DMS153 treated with DMSO at 0.1 percent for 48 hours (cell line): ENCODE measurements around the gene STN1.

Source experiments
- DNase-seq: peaks from one replicate; lab custom pipeline; 2025; ENCODE audit not compliant: unreplicated experiment; lab: John Stamatoyannopoulos, UW

The STN1 gene

DNA sequence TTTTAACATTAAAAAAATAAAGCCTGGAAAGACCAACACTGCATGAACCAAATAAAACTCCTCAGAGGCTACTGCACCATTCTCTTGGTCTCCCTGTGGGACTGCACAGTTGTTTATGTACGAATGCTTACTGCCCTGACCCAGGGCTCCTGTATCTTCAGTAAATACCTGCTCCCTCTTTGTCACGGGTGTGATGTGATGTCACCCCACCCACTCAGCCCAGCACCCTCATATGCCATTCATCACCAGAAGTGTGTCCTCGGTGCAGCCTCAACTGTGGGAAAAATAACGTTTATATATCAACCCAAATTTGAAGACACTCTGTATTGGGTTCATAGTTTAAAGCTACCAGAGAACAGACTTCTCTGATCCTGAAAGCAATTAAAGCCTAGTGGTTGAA is 48.6 kb downstream of the STN1 start:
- no peak for DNase-seq

GRCh38 chr10:103868200-103868599 is 49.8 kb downstream of the STN1 start:
- DNase-seq = no peak

DNA sequence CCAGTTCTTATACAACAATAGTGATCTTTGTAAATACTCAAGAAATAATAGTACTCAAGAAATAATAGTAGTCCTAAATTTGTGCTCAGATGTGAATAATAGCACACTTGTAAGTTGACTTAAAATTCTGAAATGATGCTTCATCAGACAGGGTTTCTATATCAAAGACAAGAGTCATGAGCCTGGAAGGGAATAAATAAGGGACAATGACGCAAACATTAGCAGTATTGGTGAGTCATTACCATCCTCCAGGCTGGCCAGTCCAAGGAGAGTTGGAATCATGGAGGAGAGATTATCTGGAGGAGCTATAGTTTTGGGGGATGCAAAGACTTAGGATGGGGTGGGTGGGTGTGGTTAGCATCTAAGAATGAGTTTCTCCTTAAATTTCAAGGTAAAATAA is 56.5 kb downstream of the STN1 start:
- DNase-seq = no peak

DNA sequence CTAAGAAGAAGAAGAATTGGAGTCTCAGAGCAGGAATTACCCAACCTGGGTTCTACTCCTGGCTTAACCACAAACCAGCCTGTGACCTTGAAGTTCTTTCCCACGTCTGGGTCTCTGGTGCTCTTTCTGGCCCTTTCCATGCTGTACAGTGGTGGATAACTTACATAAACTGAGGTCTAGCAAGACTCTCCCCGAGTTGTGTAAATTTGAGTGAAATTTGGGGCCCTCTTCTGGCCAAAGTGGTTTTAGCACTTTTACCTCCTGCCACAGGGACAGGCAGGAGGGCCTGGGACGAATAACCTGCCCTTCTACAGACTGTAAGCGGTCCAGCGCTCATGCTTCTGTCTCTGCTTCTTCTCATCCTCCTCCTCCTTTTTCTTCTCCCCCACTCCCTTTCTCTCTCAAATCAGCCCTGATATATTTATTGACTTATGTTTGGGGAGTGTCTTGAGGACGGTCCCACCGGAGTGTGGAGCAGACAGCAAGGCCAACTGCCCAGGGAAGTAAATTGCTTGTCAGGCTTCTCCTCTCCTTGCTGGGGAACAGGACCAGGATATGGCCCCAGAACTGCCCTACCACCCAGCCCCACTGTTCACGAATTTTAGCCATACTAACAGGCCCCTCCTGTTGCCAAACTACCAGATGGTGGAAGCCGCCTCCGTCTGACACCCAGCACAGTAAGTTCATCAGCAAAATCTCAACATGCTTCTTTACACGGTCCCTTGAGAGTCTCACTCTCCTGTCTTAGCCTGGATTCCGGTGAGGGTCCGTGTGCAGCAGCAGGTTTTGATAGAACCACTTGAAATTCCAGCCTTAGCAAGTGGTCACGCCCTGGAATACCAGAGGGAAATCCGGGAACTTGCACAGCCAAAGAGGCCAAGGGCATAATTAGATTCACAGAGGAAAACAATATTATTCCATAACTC is 58.6 kb downstream of the STN1 start:
- DNase-seq = peak; percentile 77

GRCh38 chr10:103858360-103858759 is 59.6 kb downstream of the STN1 start:
- DNase-seq = no peak

- DNase-seq = no peak
Observed at GRCh38 chr10:103856797-103857170, 61.2 kb downstream of the STN1 start.

DNA sequence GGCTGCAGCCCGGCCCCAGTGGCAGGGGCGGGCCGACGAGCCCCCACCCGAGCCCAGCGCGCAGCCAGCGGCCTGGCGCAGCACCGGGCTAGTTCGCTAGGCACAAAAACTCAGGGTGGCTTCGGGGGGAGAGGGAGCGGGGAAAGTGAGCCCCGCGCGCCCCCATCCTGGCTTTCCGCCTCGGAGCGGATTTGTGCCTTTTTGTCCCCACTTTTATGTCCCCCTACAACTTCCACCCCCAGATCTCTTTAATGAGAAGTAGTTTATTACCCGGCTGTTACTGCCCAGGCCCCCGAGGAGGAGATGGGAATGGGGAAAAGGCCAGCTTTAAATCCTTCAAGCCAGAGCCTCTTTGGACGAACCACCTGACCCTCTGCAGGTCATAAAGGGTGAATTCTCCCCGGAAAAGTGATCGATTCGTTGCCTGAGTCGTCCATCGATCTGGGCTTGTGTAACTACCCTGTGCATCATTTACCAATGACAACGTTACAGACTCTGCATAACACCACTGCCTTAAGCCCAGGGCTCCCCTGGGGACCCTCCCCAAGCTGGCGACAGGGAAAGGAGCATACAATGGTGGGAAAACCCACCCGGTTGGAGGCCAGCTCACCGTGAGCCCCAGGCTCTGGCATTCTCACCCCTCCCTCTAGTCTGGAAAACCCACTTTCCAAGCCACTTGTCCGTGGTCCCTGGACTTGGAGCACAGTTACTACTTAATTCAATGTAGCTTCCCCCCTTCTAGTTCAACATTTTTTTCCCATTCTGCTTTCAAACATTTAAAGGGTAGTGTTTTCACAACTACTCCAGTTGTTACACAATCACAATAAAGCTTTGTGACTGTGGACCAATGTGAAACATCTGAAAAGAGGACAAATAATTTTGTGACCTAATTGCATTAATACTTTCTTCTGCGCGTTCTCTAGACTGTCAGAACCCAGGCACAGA is 61.9 kb downstream of the STN1 start:
- DNase-seq = no peak

- DNase-seq = no peak
Observed at GRCh38 chr10:103855424-103855823, 62.6 kb downstream of the STN1 start, which contains the start of gene SH3PXD2A. Gene SH3PXD2A (minus strand): TSS chr10:103855576. CDS start chr10:103855266, 310 bp downstream.

GRCh38 chr10:103854686-103855391 is 63.1 kb downstream of the STN1 start:
- no peak for DNase-seq

DNA sequence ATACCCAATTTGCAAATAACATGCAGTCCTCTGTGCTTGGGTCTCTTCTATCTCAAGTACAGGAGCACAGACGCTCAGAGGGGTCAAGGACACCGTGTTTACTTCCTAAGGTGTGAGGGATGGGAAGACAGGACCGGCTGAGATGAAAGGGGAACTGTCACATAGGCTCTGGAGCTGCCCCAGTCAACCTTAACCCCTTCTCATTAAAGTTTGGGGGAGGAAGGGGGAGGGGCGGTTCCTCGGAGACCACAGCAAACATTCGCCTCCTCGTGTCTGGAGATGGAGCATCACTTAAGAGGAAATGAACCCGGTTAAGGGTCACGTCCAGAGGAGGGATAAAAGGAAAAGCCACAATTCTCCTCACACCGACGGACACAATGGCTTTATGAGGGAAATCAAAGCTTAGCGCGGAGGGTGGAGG is 63.7 kb downstream of the STN1 start:
- DNase-seq = no peak

- DNase-seq = no peak
Observed at GRCh38 chr10:103853428-103854264, 64.3 kb downstream of the STN1 start.

GRCh38 chr10:103852856-103853255 is 65.1 kb downstream of the STN1 start:
- no peak for DNase-seq

- no peak for DNase-seq
Observed at GRCh38 chr10:103852189-103852711, 65.7 kb downstream of the STN1 start.

- DNase-seq = no peak
Observed at GRCh38 chr10:103851261-103851660, 66.7 kb downstream of the STN1 start.

- no peak for DNase-seq
Observed at GRCh38 chr10:103850572-103850895, 67.5 kb downstream of the STN1 start.

DNA sequence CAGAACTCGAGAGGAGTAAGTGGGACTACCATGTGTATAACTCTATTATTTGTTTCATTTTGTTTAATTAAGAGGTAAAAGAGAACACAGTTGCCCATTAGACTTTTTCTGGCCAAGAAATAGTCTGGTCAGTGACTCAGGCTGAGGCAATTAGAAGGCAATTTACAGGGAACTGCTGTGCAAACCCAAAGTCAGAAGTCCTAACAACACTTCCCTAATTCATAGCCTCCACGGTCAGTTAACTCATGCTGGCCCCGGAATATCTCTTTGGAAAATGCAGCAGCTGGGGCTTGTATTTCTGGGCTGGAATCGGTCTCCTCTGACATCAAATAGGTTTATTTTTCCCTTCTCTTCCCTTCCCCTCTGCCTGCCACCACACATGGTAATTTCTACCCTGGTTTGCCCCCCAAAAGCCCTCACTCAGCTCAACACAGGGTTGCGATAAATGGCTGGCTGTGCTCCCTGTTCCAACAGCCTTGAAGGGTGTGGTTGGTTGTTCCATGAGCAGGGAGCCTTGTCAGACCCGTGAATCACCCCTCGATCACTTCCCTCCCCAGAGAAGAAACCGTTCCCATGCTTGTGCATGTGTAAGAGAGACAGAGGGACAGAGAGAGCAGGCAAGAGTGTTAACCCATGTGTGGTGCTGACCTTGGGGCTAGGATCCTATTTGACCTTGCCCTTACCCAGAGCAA is 68.0 kb downstream of the STN1 start:
- DNase-seq = no peak

DNA sequence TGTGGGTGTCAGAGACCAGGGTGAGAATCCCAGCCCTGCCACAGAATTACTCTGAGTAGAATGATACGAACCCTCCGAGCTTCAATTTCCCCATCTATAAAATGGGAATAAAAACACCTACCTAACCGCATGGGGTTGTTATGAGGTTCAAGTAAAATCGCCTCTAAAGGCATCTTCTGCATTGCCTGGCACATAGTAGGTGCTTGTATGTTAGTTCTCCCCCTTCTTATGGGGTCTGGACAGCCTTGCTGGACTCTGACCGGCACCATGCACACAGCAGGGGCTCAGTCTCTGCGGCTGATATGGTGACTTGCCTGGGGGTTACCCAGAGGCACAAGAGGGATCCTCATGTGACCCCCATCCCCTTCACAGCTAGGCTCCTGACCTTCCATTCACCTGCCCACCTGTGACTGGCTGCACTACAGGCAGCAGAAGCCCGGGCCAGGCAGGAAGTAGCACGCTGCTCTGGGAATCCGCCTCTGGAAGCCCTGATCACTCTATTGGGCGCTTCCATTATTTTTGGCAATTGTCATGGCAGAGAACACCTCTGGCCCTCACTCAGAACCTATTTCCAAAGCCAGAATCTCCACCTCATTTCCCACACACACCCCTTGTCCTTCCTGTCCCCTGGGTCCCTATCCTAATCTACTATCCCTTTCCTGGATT is 68.6 kb downstream of the STN1 start:
- DNase-seq = no peak

DNA sequence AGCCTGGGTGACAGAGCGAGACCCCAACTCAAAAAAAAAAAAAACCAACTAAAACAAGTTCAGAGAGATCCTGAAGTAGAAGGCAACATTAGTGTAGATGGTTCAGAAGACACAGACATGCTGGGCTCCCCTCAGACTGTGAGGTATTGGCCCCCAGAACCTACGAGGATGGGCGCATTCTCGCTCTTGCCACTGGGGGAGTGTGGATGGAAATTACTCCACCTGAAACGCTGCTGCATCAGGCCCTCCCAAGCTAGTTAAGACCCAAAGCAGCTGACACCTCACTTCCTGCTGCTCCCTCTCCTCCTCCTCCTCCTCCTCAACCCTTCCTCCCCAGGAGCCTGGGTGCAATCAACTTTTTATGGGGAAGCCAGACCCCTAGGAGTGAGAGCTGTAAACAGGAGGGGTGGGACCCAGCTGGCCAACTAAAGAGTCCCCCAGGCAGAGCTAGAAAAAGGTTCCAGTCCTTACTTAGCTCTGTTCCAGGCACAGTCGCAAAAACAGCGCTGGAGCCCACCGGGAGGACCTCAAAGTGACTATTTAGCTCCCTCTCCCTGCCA is 70.0 kb downstream of the STN1 start:
- no peak for DNase-seq

DNA sequence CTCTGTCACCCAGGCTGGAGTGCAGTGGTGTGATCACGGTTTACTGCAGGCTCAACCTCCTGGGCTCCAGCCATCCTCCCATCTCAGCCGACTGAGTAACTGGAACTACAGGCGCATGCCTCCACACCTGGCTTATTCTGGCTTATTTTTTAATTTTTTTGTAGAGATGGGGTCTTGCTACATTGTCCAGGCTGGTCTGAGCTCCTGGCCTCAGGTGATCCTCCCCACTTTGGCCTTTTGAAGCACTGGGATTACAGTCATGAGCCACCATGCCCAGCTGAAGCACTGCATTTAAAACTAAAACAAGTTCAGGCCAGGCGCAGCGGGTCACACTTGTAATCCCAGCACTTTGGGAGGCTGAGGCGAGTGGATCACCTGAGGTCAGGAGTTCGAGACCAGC is 70.6 kb downstream of the STN1 start:
- no peak for DNase-seq
